ENCODE data around the gene IMP4. TPM values are rescaled to one million over a fixed set of nuclear protein-coding genes. Genes with fewer than 3 reads are reported as not detected.

Gene IMP4
- total and polyA plus RNA-seq, 2 of the 13 experiments (the other 11 are each of a cell fraction or from before 2014, with no cell fraction given): 142 to 158 TPM

DNA sequence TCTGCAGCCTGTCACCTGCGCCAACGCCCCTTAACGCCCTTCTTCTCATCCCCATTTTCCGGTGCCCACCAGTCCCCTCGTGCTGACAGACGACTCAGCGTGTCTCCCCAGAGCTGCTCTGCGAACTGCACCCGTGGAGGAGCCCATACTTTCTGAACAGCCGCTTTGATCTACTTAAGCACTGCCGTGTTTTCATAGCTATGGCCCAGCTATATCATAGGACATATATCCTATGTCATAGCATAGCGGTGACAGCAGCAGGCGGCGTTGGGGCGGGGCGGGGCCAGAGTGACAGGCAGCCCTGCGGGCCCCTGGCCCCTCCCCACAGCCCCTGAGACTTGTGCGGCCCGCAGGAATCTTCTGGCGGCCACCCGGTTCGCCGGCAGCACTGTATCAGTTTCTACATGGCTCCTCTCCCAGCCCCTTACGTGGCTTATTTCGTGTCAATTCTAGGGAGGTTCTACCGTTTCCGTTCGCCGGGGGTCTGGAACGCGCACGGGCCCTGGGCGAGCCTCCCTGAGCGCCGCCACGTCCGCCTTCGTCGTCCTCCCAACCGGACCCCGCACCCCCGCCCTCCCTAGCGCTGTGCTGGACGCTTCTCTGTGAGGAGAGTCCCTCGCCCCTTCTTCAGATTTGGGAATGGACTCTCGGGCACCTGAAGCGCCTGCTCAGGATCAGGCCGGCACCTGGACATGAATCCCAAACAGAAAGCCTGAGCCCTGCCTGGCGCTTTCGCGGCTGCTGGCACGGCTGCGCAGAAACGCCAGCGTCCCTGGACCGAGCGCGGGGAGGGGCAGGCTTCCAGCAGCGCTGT lies 48.6 kb downstream of the IMP4 start (continued):
- TF ChIP-seq CHD2 (IDR thresholded peaks at IDR 0.05; ENCODE audit: low read depth, low read length) (no peak), ZNF850 (CRISPR knock-in tag; conservative IDR thresholded peaks at IDR 0.05) (0 out of 2 replicates have a peak, but pooled peaks have one; percentile 34), ZNF235 (CRISPR knock-in tag; IDR thresholded peaks at IDR 0.05; ENCODE audit: borderline replicate concordance) (no peak; the same call in 1 of the 2 replicates), PAX8 (CRISPR knock-in tag; IDR thresholded peaks at IDR 0.05; ENCODE audit: borderline replicate concordance) (no peak), NKX3-1 (CRISPR knock-in tag; IDR thresholded peaks at IDR 0.05) (no peak), KDM5A (IDR thresholded peaks at IDR 0.05; ENCODE audit: borderline replicate concordance, low read length) (no peak), MXI1 (IDR thresholded peaks at IDR 0.05; ENCODE audit: borderline replicate concordance, low read depth, low read length) (peak; percentile 7; the same call in 1 of the 3 replicates), ZNF567 (CRISPR knock-in tag; IDR thresholded peaks at IDR 0.05; ENCODE audit: borderline replicate concordance) (0 out of 2 replicates have a peak, but pooled peaks have one; percentile 22), JARID2 (CRISPR knock-in tag; IDR thresholded peaks at IDR 0.05; ENCODE audit: insufficient replicate concordance) (no peak), WIZ (CRISPR knock-in tag; IDR thresholded peaks at IDR 0.05) (no peak), ZNF138 (CRISPR knock-in tag; IDR thresholded peaks at IDR 0.05; ENCODE audit: low read depth) (no peak; the same call in 1 of the 2 replicates), ZFP36L1 (CRISPR knock-in tag; IDR thresholded peaks at IDR 0.05) (no peak), RNF2 (conservative IDR thresholded peaks at IDR 0.05; ENCODE audit: low read depth) (no peak), ZNF572 (CRISPR knock-in tag; IDR thresholded peaks at IDR 0.05) (no peak), ZNF205 (CRISPR knock-in tag; IDR thresholded peaks at IDR 0.05) (no peak), THAP7 (CRISPR knock-in tag; IDR thresholded peaks at IDR 0.05) (0 out of 2 replicates have a peak, but pooled peaks have one; percentile 20), ARNTL (CRISPR knock-in tag; IDR thresholded peaks at IDR 0.05) (0 out of 2 replicates have a peak, but pooled peaks have one; percentile 5), ZSCAN9 (CRISPR knock-in tag; IDR thresholded peaks at IDR 0.05; ENCODE audit: borderline replicate concordance) (no peak), SMYD3 (CRISPR knock-in tag; IDR thresholded peaks at IDR 0.05) (0 out of 2 replicates have a peak, but pooled peaks have one; percentile 30), CBX2 (IDR thresholded peaks at IDR 0.05; ENCODE audit: low read depth, low read length) (no peak), CBX2 (CRISPR knock-in tag; IDR thresholded peaks at IDR 0.05; ENCODE audit: low read depth) (0 out of 2 replicates have a peak, but pooled peaks have one; percentile 72), SRSF1 (optimal IDR thresholded peaks at IDR 0.05; ENCODE audit: low read depth, low read length) (no peak), IKZF5 (CRISPR knock-in tag; IDR thresholded peaks at IDR 0.05) (peak; percentile 41), ZNF772 (CRISPR knock-in tag; IDR thresholded peaks at IDR 0.05) (no peak), ZNF879 (CRISPR knock-in tag; IDR thresholded peaks at IDR 0.05) (no peak), KDM1A (CRISPR knock-in tag; IDR thresholded peaks at IDR 0.05) (no peak)
- TF ChIP-seq, protein P1, sequence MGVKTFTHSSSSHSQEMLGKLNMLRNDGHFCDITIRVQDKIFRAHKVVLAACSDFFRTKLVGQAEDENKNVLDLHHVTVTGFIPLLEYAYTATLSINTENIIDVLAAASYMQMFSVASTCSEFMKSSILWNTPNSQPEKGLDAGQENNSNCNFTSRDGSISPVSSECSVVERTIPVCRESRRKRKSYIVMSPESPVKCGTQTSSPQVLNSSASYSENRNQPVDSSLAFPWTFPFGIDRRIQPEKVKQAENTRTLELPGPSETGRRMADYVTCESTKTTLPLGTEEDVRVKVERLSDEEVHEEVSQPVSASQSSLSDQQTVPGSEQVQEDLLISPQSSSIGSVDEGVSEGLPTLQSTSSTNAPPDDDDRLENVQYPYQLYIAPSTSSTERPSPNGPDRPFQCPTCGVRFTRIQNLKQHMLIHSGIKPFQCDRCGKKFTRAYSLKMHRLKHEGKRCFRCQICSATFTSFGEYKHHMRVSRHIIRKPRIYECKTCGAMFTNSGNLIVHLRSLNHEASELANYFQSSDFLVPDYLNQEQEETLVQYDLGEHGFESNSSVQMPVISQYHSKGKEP (CRISPR knock-in tag; IDR thresholded peaks at IDR 0.05): no peak
- TF ChIP-seq, protein P2, sequence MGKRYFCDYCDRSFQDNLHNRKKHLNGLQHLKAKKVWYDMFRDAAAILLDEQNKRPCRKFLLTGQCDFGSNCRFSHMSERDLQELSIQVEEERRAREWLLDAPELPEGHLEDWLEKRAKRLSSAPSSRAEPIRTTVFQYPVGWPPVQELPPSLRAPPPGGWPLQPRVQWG (CRISPR knock-in tag; IDR thresholded peaks at IDR 0.05; ENCODE audit: borderline replicate concordance, low read depth): no peak
